Right lobe of liver (tissue), 6 donors: ENCODE measurements around the gene OGA. TPM values are rescaled to one million over a fixed set of nuclear protein-coding genes. Genes with fewer than 3 reads are reported as not detected.

Experiments
- ATAC-seq, 4 donors: fragments of 200-7000 bp; cut with Tn5 transposase; one replicate each; pipeline ENCODE4 v1.9.1; 2020; ENCODE audit warnings: mild to moderate bottlenecking in 4 of 4, moderate library complexity in 4 of 4
- DNase-seq, 3 donors: peaks; one replicate each; pipeline ENCODE4 v3.0.0-alpha.2; 2020
- H3K27ac ChIP-seq, 3 donors: fragments of 200-600 bp; one replicate each; pipeline ENCODE4 v1.8.0; 2022
- H3K27me3 ChIP-seq, 2 donors: fragments of 200-600 bp; one replicate each; pipeline ENCODE4 v1.8.0; 2022
- H3K36me3 ChIP-seq, 4 donors: fragments of 200-600 bp; sonication (generic) in 1 of 4; one replicate each; pipeline versions ENCODE4 v1.5.1 to v1.8.0; 2017 to 2022; ENCODE audit warnings: control low read depth in 1 of 4
- H3K4me1 ChIP-seq, 4 donors: fragments of 200-600 bp; sonication (generic) in 1 of 4; one replicate each; pipeline versions ENCODE4 v1.5.1 to v1.8.0; 2017 to 2022; ENCODE audit warnings: control low read depth in 1 of 4
- H3K4me3 ChIP-seq, 3 donors: fragments of 200-600 bp; one replicate each; pipeline ENCODE4 v1.8.0; 2022
- H3K9me3 ChIP-seq, 4 donors: fragments of 200-600 bp; sonication (generic) in 1 of 4; one replicate each; pipeline versions ENCODE4 v1.5.1 to v1.8.0; 2017 to 2022; ENCODE audit warnings: control low read depth in 1 of 4
- CTCF ChIP-seq, 4 donors: fragments of 200-600 bp in 3 of 4; fragments of 450-650 bp in 1 of 4; IDR thresholded peaks; one replicate each; pipeline versions ENCODE4 v1.5.1 to v1.8.0; 2016 to 2022; ENCODE audit warnings: antibody characterized with exemption in 4 of 4, mild to moderate bottlenecking in 2 of 4
- POLR2A ChIP-seq: fragments of 450-650 bp; IDR thresholded peaks from one replicate; pipeline ENCODE4 v1.6.1; 2017; ENCODE audit warnings: antibody characterized with exemption, mild to moderate bottlenecking
- WGBS: methylation state at CpG from one replicate; pipeline ENCODE4 v1.1.6; 2018; ENCODE audit warnings: low coverage, low lambda C conversion rate; ENCODE audit not compliant: insufficient coverage; ENCODE audit errors: missing lambda C conversion rate; 5-methylcytosine and 5-hydroxymethylcytosine counted together
- intact Hi-C, 2 donors: fragments of 100-400 bp; cut with DNase I; formaldehyde crosslinking; loops; one replicate each; pipeline versions ENCODE4 v1.11.2 to v1.14.1; 2022
- total RNA-seq, 6 experiments: library from RNA; depleted of rRNA in 2 of 6; stranded (reverse); fragments of >200 nt in 2 of 6; fragmentation: NEBNext Ultra II Directional in 3 of 6; extraction: Animal tissue kit (Norgen Biotek cat#: 25700) in 3 of 6; gene quantifications; one replicate each; pipeline versions ENCODE4 v1.1.0 to v1.2.4, GENCODE V29; 2016 to 2023
- donor health status: DM: no; HTN: yes; CAD: no.
- donor health status: DM: no; HTN: no; CAD: no.
- donor health status: DM: no; HTN: no; CAD: no.
- donor health status: DM: no; HTN: yes; CAD: no.
- donor health status: DM: no; HTN: yes; CAD: no.

The OGA gene
- total RNA-seq, 6 experiments from 2014 or later, result 34.7 to 52.2 (median 36.7) TPM

- 0% methylated on average over 1 of the region's 1 CpG for WGBS
- Histone ChIP-seq H3K36me3 (no peaks in the 10 kb centered on the region), H3K27me3 (no peaks in the 10 kb centered on the region), H3K4me1 (no peaks in the 10 kb centered on the region), H3K9me3 (peaks cover 0 to 6% (median 0%) of the 10 kb centered on the region in 4 donors), H3K27ac (no peak overlapping the region), H3K4me3 (no peak overlapping the region)
- DNase-seq (no peak), ATAC-seq (no peak)
- intact Hi-C loops, result no loop called here
- no peak for TF ChIP-seq POLR2A
- TF ChIP-seq CTCF (IDR thresholded peaks at IDR 0.05), result no peak
Observed at GRCh38 chr10:101857802-101858476, 39.7 kb upstream of the OGA start.

GRCh38 chr10:101856626-101857025 is 38.4 kb upstream of the OGA start:
- H3K27me3 ChIP-seq, result no peaks in the 10 kb centered on the region
- intact Hi-C loops, result no loop called here
- H3K4me1 ChIP-seq, result no peaks in the 10 kb centered on the region
- TF ChIP-seq CTCF (IDR thresholded peaks at IDR 0.05) (no peak), POLR2A (no peak)
- DNase-seq (no peak), ATAC-seq (peak; percentile 33 to 77 (median 61))
- H3K9me3 ChIP-seq, result peaks cover 0 to 6% (median 0%) of the 10 kb centered on the region in 4 donors
- H3K4me3 ChIP-seq, result no peak overlapping the region
- no peak overlapping the region for H3K27ac ChIP-seq
- H3K36me3 ChIP-seq, result no peaks in the 10 kb centered on the region

- no peak for ATAC-seq
Observed at GRCh38 chr10:101851411-101852116, 33.3 kb upstream of the OGA start.

GRCh38 chr10:101850749-101851148 is 32.5 kb upstream of the OGA start:
- H3K4me1 ChIP-seq, result no peaks in the 10 kb centered on the region
- 83% methylated on average over 3 of the region's 3 CpGs for WGBS
- H3K27me3 ChIP-seq, result no peaks in the 10 kb centered on the region
- H3K9me3 ChIP-seq, result no peaks in the 10 kb centered on the region
- TF ChIP-seq CTCF (IDR thresholded peaks at IDR 0.05), result no peak
- TF ChIP-seq POLR2A, result no peak
- no peak overlapping the region for H3K27ac ChIP-seq
- ATAC-seq (no peak), DNase-seq (no peak)
- H3K4me3 ChIP-seq, result no peak overlapping the region
- intact Hi-C loops, result no loop called here
- H3K36me3 ChIP-seq, result peaks cover 0 to 5% (median 0%) of the 10 kb centered on the region in 4 donors

More at GRCh38 chr10:101851411-101852116, 33.3 kb upstream of the OGA start:
- TF ChIP-seq POLR2A, result no peak
- no peak for TF ChIP-seq CTCF (IDR thresholded peaks at IDR 0.05)
- H3K9me3 ChIP-seq, result no peaks in the 10 kb centered on the region
- intact Hi-C loops, result no loop called here
- H3K27ac ChIP-seq, result no peak overlapping the region
- no peaks in the 10 kb centered on the region for H3K4me1 ChIP-seq
- H3K36me3 ChIP-seq, result peaks cover 0 to 5% (median 0%) of the 10 kb centered on the region in 4 donors
- 100% methylated on average over 2 of the region's 4 CpGs for WGBS
- H3K27me3 ChIP-seq, result no peaks in the 10 kb centered on the region
- H3K4me3 ChIP-seq, result no peak overlapping the region
- DNase-seq, result no peak
